Vagina (tissue), 2 donors: ENCODE measurements around the gene B9D1. TPM values are rescaled to one million over a fixed set of nuclear protein-coding genes. Genes with fewer than 3 reads are reported as not detected.

ENCODE experiments used
- DNase-seq, 2 donors: peaks; one replicate each; pipeline ENCODE4 v3.0.0-alpha.2; 2017; ENCODE audit errors: extremely low spot score in 2 of 2
- H3K27ac ChIP-seq: fragments of 200-600 bp; sonication (generic); one replicate; pipeline ENCODE4 v1.5.1; 2019
- H3K27me3 ChIP-seq: fragments of 200-600 bp; sonication (generic); one replicate; pipeline ENCODE4 v1.5.1; 2019
- H3K36me3 ChIP-seq, 2 donors: fragments of 200-600 bp; sonication (generic); one replicate each; pipeline ENCODE4 v1.5.1; 2017 to 2019
- H3K4me1 ChIP-seq: fragments of 200-600 bp; sonication (generic); one replicate; pipeline ENCODE4 v1.5.1; 2019
- H3K4me3 ChIP-seq, 2 donors: fragments of 200-600 bp; sonication (generic); 1 replicate in 1 of 2; 2 replicates in 1 of 2; pipeline ENCODE4 v1.5.1; 2016 to 2019
- H3K9me3 ChIP-seq: fragments of 200-600 bp; sonication (generic); one replicate; pipeline ENCODE4 v1.5.1; 2019
- POLR2A ChIP-seq, 2 donors: fragments of 450-650 bp; IDR thresholded peaks; one replicate each; pipeline ENCODE4 v1.6.1; 2017; ENCODE audit warnings: antibody characterized with exemption in 2 of 2, mild to moderate bottlenecking in 2 of 2, moderate library complexity in 2 of 2
- POLR2AphosphoS5 ChIP-seq, 2 donors: sonication (generic); formaldehyde crosslinking; IDR thresholded peaks; one replicate each; pipeline ENCODE4 v1.9.0; 2017; ENCODE audit warnings: antibody characterized with exemption in 2 of 2, mild to moderate bottlenecking in 2 of 2, low read depth in 1 of 2; ENCODE audit not compliant: insufficient read depth in 1 of 2
- intact Hi-C: fragments of 100-400 bp; cut with DNase I; formaldehyde crosslinking; loops from one replicate; pipeline ENCODE4 v1.15.1; 2023
- total RNA-seq: library from RNA; depleted of rRNA; stranded (reverse); fragments of >200 nt; gene quantifications from one replicate; pipeline ENCODE4 v1.2.3, GENCODE V29; 2016
- TF ChIP-seq, protein P1 (sequence below), 3 experiments: fragments of 450-650 bp in 2 of 3; fragments of 200-600 bp in 1 of 3; sonication (generic) in 1 of 3; IDR thresholded peaks; one replicate each; pipeline ENCODE4 v1.5.1; 2017 to 2019; ENCODE audit warnings: antibody characterized with exemption in 3 of 3, mild to moderate bottlenecking in 2 of 3, moderate library complexity in 2 of 3

The B9D1 gene
- total RNA-seq, 1 donor from 2014 or later: 50.6 TPM

DNA sequence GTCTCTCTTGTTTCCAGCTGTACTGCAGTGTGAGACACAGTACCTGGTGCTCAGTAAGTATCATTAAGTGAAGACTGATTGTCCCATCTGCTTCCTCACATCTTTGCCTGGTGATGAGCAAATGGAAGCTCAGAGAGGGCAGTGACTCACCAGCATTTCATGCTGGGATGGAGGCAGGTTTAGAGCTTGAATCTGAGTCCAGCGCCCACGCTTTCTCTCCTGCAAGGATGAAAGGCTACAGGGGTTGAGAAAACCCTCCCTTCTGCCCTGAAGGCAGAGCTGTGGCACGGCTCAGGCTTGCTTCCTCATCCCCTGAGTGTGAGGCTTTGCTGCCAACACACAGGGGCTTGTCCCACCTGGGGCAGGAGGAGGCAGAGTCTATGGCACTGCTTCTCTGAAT, 47.0 kb upstream of the B9D1 start:
- H3K27me3 ChIP-seq: no peaks in the 10 kb centered on the region

DNA sequence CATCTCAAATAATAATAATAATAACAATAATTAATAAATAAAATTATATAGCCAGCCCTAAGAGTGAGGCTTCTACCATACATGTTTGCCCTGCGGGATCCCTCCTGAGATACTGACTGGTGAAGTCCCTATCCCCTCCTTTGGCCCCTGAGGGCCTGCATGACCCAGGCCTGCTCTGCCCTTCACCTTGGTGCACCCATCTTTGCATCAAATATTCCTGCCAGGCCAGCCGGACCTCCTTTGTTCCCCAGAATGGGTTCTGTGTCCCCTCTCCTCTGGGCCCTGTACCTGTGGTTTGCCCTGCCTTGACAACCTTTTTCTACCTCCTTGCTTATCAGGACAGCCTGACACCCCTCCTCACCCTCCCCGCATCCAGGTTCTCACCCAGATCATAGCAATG, 46.5 kb upstream of the B9D1 start:
- intact Hi-C loops: no loop called here
- no peak overlapping the region for H3K4me3 ChIP-seq
- H3K27ac ChIP-seq: no peak overlapping the region
- H3K27me3 ChIP-seq: no peaks in the 10 kb centered on the region
- H3K36me3 ChIP-seq: no peaks in the 10 kb centered on the region
- H3K9me3 ChIP-seq: no peaks in the 10 kb centered on the region
- H3K4me1 ChIP-seq: peaks cover 6% of the 10 kb centered on the region
- no peak for TF ChIP-seq POLR2AphosphoS5 (IDR thresholded peaks at IDR 0.05; ENCODE audit: insufficient read depth in 1 of 2, low read depth in 1 of 2)
- TF ChIP-seq, protein P1, sequence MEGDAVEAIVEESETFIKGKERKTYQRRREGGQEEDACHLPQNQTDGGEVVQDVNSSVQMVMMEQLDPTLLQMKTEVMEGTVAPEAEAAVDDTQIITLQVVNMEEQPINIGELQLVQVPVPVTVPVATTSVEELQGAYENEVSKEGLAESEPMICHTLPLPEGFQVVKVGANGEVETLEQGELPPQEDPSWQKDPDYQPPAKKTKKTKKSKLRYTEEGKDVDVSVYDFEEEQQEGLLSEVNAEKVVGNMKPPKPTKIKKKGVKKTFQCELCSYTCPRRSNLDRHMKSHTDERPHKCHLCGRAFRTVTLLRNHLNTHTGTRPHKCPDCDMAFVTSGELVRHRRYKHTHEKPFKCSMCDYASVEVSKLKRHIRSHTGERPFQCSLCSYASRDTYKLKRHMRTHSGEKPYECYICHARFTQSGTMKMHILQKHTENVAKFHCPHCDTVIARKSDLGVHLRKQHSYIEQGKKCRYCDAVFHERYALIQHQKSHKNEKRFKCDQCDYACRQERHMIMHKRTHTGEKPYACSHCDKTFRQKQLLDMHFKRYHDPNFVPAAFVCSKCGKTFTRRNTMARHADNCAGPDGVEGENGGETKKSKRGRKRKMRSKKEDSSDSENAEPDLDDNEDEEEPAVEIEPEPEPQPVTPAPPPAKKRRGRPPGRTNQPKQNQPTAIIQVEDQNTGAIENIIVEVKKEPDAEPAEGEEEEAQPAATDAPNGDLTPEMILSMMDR (IDR thresholded peaks at IDR 0.05): no peak
- TF ChIP-seq POLR2A (IDR thresholded peaks at IDR 0.05): no peak
- no peak for DNase-seq

More for the DNA sequence above, 47.0 kb upstream of the B9D1 start:
- TF ChIP-seq, protein P1 (IDR thresholded peaks at IDR 0.05): no peak
- TF ChIP-seq POLR2AphosphoS5 (IDR thresholded peaks at IDR 0.05; ENCODE audit: insufficient read depth in 1 of 2, low read depth in 1 of 2) (no peak), POLR2A (IDR thresholded peaks at IDR 0.05) (no peak)
- Histone ChIP-seq H3K36me3 (no peaks in the 10 kb centered on the region), H3K27ac (no peak overlapping the region), H3K4me1 (peaks cover 6% of the 10 kb centered on the region), H3K9me3 (no peaks in the 10 kb centered on the region), H3K4me3 (no peak overlapping the region)
- DNase-seq: no peak
- intact Hi-C loops: no loop called here

DNA sequence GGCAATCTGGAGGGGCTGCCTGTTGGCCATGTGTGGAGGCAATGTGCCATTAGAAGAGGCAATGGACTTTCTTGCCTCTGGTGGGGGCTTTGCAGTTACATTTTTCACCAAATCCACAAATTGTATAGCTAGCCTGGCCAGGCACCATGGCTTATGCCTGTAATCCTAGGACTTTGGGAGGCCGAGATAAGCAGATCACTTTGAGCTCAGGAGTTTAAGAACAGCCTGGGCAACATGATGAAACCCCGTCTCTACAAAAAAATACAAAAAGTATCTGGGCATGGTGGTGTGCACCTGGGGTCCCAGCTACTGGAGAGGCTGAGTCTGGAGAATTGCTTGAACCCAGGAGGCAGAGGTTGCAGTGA, 45.8 kb upstream of the B9D1 start:
- Histone ChIP-seq H3K36me3 (no peaks in the 10 kb centered on the region), H3K4me1 (peaks cover 6% of the 10 kb centered on the region), H3K9me3 (no peaks in the 10 kb centered on the region), H3K4me3 (no peak overlapping the region), H3K27me3 (no peaks in the 10 kb centered on the region), H3K27ac (no peak overlapping the region)
- no peak for DNase-seq
- TF ChIP-seq, protein P1 (IDR thresholded peaks at IDR 0.05): no peak
- TF ChIP-seq POLR2AphosphoS5 (IDR thresholded peaks at IDR 0.05; ENCODE audit: insufficient read depth in 1 of 2, low read depth in 1 of 2) (no peak), POLR2A (IDR thresholded peaks at IDR 0.05) (no peak)
- intact Hi-C loops: no loop called here

DNA sequence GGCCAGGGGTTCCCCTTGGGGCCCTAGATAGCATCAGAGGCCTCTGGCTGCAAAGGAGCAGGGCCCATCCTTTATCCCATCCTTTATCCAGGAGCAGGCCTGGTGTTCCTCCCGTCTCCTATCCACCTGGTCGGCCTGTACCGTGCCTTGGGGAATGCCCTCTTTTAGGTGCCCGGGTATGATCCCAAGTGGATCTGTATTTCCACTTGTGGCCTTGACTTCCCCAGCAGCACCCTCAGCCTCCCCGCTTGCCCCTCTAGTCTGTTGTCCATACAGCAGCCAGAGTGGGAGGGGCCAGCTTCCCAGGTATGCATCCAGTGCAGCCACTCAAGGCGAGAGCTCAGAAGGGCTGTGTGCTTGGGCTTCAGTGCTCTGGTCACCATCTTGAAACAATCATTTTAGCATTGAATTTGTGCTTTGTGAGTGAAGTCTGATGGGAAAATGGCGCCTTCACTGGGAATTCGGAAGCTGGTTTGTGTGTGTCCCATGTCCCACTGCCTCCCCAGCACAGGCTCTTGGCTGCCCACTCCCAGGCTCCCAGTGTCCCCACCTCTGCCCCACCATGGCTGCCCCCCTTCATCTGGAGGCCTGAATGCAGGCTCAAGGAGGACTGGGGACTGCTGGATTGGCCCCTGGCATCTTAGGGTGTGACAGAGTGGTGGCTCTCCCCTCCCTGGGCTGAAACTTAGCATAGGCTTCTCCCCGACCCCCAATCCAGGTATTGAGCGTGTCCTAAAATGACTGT, 45.2 kb upstream of the B9D1 start:
- H3K27me3 ChIP-seq: no peaks in the 10 kb centered on the region
- no peak overlapping the region for H3K27ac ChIP-seq
- no peaks in the 10 kb centered on the region for H3K36me3 ChIP-seq
- peaks cover 10% of the 10 kb centered on the region for H3K4me1 ChIP-seq
- intact Hi-C loops: no loop called here
- no peak overlapping the region for H3K4me3 ChIP-seq
- H3K9me3 ChIP-seq: no peaks in the 10 kb centered on the region
- TF ChIP-seq POLR2AphosphoS5 (IDR thresholded peaks at IDR 0.05; ENCODE audit: insufficient read depth in 1 of 2, low read depth in 1 of 2) (no peak), POLR2A (IDR thresholded peaks at IDR 0.05) (no peak)
- TF ChIP-seq, protein P1 (IDR thresholded peaks at IDR 0.05): no peak
- DNase-seq: no peak

DNA sequence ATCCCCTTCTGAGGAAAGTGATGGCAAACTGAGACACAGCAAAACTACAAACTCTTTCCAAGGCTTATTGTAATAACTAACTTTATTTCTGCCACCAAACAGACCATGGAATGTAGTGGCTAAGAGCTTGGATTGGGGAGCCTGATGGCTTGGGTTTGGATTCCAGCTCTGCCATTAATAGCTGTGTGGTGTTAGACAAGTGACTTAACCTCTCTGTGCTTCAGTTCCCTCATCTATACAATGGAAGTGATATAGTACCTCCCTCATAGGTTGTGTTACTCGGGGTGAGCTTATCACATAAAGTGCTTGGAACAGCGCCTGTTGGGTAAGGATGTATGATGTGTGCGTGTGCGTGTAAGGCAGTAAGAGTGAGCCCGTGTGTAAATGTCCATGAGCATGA, 42.6 kb upstream of the B9D1 start:
- TF ChIP-seq POLR2AphosphoS5 (IDR thresholded peaks at IDR 0.05; ENCODE audit: insufficient read depth in 1 of 2, low read depth in 1 of 2): no peak
- TF ChIP-seq, protein P1 (IDR thresholded peaks at IDR 0.05): no peak
- no peak for TF ChIP-seq POLR2A (IDR thresholded peaks at IDR 0.05)
- Histone ChIP-seq H3K27ac (no peak overlapping the region), H3K36me3 (no peaks in the 10 kb centered on the region), H3K9me3 (no peaks in the 10 kb centered on the region), H3K4me1 (peaks cover 19% of the 10 kb centered on the region), H3K27me3 (no peaks in the 10 kb centered on the region), H3K4me3 (no peak overlapping the region)
- no peak for DNase-seq
- intact Hi-C loops: no loop called here
